HG02642 (cell line): Measurements from ENCODE around the gene ALDH2.

Experiments
- ATAC-seq: cut with Tn5 transposase; IDR thresholded peaks from one replicate; pipeline ENCODE4 v1.9.1; 2021; ENCODE audit warnings: mild to moderate bottlenecking; ENCODE audit not compliant: unreplicated experiment, poor library complexity

The ALDH2 gene

DNA sequence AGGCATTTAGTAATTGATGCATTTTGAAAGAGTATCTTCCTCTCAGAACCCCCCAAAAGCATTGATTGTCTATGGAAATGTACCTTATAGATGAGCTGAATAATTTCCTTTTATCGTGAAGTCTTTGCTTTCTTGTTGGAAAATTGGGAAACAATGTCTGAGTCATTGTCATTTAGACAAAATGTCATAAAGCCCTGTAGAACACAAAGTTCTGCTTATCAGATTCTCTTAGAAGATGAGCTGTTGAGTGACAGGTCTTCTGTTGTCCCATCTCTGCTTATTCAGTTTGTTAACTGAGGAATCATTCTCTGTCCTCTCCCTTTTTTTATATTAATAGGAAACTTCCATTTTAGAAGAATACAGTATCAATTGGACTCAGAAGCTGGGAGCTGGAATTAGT lies 98.2 kb downstream of the ALDH2 start:
- ATAC-seq = no peak
